HUES6 (cell line): ENCODE measurements around the gene VPS41.

Experiments used
- H3K27ac ChIP-seq: 2 replicates; pipeline ENCODE4 v1.7.0; 2013; ENCODE audit warnings: low read depth, mild to moderate bottlenecking, low read length, inconsistent platforms
- H3K27me3 ChIP-seq: 2 replicates; pipeline ENCODE4 v1.6.1; 2013; ENCODE audit warnings: low read length; ENCODE audit not compliant: control insufficient read depth, insufficient read depth
- H3K36me3 ChIP-seq: 2 replicates; pipeline ENCODE4 v1.6.1; 2013; ENCODE audit warnings: low read length; ENCODE audit not compliant: control insufficient read depth, insufficient read depth
- H3K4me1 ChIP-seq: 2 replicates; pipeline ENCODE4 v1.6.1; 2013; ENCODE audit warnings: low read length; ENCODE audit not compliant: control insufficient read depth, insufficient read depth
- H3K4me3 ChIP-seq: 2 replicates; pipeline ENCODE4 v1.5.1; 2013; ENCODE audit warnings: low read depth, low read length
- H3K9ac ChIP-seq: one replicate; pipeline ENCODE4 v1.6.1; 2013; ENCODE audit warnings: mild to moderate bottlenecking, low read length
- H3K9me3 ChIP-seq: 2 replicates; pipeline ENCODE4 v1.6.1; 2013; ENCODE audit warnings: low read depth, low read length; ENCODE audit not compliant: control insufficient read depth, insufficient read depth

The VPS41 gene

DNA sequence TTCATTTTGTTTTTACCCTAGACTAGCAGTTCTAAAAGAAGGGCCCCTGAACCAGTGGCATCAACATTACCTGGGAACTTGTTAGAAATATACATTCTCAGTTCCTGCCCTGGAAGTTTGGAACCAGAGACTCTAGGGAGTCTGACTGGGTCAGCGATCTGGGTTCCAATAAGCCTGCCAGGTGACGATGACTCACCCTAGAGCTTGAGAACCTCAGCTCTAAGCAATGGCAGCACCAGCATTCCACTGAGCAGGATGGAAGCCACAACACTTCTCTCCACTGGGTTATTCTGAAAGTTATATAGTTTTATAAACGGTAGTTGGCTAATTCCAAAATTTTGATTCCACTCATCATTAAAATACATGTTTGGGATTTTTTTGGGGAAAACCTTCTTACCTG, 180.8 kb downstream of the VPS41 start:
- Histone ChIP-seq H3K4me3 (no peak overlapping the region), H3K9ac (no peak overlapping the region), H3K4me1 (no peaks in the 10 kb centered on the region; the same call in 1 of the 2 replicates), H3K27me3 (no peaks in the 10 kb centered on the region), H3K36me3 (peaks cover 10% of the 10 kb centered on the region), H3K9me3 (no peaks in the 10 kb centered on the region), H3K27ac (peak overlapping the region; percentile 20; the same call in 1 of the 2 replicates)

DNA sequence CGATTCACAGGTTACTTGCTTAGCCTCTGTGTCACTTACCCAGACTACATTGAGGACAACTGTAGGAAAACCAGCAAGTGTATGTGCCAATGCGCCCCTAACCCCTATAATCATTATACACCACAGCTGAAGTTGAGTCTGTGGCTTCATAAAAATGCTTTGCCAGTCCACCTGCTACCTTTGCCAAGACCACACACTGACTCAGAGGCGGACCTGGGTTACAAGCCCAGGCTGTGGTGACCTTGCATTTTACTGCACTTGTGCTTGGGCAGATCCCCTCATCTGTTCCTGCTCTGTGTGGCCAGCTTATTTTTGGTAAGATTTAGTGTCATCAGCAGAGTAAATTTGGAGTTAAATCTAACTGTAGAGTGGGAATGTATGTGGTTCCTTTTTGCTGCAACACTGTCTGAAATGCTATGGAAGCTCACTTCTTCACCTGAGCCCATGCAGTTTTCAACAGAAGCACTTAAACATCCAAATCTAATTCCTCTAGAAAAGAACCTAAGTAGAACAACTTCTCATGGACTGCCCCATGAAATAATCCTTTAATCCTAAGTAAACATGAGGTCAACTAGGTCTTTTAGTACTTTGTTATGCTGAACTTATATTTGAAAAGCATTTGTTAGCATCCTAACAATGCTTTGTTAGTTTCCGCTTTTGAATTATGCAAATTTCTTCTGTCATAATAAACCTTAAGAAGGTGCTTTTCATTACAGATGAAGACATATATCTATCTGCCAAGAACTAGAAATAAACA, 181.6 kb downstream of the VPS41 start:
- Histone ChIP-seq H3K9ac (no peak overlapping the region), H3K4me1 (no peaks in the 10 kb centered on the region; the same call in 1 of the 2 replicates), H3K36me3 (peaks cover 10% of the 10 kb centered on the region), H3K4me3 (no peak overlapping the region), H3K27me3 (no peaks in the 10 kb centered on the region), H3K9me3 (no peaks in the 10 kb centered on the region), H3K27ac (no peak overlapping the region)

DNA sequence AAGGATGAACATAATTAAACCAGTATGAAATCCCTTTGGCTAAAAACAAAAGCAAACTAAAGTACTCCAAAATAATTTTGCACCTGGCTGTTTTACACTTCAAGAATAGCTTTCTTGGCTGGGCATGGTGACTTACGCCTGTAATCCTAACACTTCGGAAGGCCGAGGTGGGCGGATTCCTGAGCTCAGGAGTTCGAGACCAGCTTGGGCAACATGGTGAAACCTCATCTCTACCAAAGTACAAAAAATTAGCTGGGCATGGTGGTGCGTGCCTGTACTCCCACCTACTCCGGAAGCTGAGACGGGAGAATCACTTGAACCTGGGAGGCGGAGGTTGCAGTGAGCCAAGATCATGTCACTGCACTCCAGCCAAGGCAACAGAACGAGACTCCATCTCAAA, 185.7 kb downstream of the VPS41 start:
- no peak overlapping the region for H3K9ac ChIP-seq
- no peak overlapping the region for H3K4me3 ChIP-seq
- no peak overlapping the region for H3K27ac ChIP-seq
- H3K36me3 ChIP-seq: peaks cover 10% of the 10 kb centered on the region
- no peaks in the 10 kb centered on the region; the same call in 1 of the 2 replicates for H3K4me1 ChIP-seq
- H3K9me3 ChIP-seq: no peaks in the 10 kb centered on the region
- no peaks in the 10 kb centered on the region for H3K27me3 ChIP-seq

DNA sequence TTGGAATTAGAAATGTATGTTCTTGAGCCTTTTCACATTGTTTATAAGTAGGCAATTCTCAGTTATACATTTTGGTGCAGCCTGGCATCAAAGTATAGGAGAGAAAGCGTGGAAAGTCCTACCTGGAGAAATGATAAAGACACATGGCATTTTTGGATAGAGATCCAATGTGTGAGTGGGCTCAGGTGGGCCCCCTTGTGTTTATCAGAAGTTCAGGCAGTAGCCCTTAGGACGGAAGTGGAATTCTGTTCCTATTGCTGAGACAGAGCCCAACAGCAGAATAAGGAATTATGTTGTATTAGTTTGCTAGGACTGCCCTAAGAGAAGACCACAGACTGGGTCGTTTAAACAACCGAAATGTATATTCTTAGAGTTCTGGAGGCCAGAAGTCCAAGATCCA, 192.6 kb downstream of the VPS41 start:
- H3K27ac ChIP-seq: no peak overlapping the region
- no peaks in the 10 kb centered on the region for H3K36me3 ChIP-seq
- H3K4me1 ChIP-seq: no peaks in the 10 kb centered on the region
- H3K4me3 ChIP-seq: no peak overlapping the region
- no peak overlapping the region for H3K9ac ChIP-seq
- no peaks in the 10 kb centered on the region for H3K9me3 ChIP-seq
- no peaks in the 10 kb centered on the region for H3K27me3 ChIP-seq

DNA sequence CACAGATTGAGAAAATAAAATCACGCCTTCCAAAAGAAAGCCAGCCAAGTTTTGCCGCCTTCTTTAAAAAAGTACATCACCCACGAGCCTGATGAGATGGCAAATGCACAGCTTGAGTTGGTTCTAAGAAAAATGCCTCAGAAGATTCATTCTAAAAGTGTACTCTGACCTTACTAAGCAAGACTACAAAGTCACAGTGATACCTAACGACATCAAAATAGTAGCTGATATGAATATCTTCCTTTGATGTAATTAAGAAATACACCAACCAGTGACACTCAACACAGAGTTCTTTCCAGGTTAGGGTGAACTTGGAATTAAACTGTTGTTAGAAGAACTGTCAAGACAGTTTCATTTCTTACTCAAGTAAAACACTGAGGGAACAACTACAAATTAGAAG, 199.9 kb downstream of the VPS41 start:
- Histone ChIP-seq H3K36me3 (no peaks in the 10 kb centered on the region), H3K27ac (no peak overlapping the region), H3K27me3 (no peaks in the 10 kb centered on the region), H3K4me1 (no peaks in the 10 kb centered on the region), H3K9ac (no peak overlapping the region), H3K4me3 (no peak overlapping the region), H3K9me3 (no peaks in the 10 kb centered on the region)

DNA sequence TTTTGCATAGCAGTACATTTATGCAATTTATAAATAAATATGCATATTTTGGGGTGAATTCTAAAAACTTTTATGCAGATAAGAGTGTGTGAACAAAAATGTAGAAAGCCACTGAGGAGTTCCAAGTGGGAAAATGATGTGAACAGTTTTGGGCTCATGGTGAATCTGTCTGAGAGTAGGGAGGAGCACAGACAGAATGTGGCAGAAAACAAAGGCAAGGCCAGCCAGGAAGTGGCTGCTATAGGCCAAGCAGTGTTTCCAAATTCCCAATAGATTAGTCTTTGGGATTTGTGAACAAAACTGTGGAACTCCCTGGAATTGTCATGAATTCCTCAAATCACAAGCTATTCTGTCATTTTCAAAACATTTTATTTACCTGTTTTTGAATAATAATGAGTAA, 204.2 kb downstream of the VPS41 start:
- Histone ChIP-seq H3K27me3 (no peaks in the 10 kb centered on the region), H3K4me1 (no peaks in the 10 kb centered on the region), H3K36me3 (no peaks in the 10 kb centered on the region), H3K27ac (no peak overlapping the region), H3K4me3 (no peak overlapping the region), H3K9me3 (no peaks in the 10 kb centered on the region), H3K9ac (no peak overlapping the region)

DNA sequence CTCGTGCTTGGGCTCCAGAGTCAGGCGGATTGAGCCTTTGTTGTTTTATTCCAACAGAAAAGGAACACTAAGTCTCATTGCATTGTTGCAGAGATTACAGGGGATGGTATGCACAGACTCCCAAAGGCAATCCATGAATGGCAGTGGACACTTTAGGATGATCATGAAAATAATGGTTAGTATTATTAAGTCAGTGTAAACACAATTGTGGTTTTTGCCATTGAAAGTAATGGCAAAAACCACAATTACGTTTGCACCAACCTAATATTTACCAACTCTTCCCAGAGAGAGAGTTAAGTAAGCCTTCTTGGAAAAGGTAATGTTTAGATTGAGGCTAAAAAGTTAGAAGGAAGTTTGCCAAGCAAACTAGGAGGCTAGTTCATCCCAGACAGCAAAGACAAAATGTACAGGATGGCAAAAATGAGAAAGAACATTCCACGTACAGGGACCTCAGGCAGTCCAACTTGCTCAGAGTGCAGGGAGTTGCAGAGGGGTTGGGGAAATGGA, 204.9 kb downstream of the VPS41 start:
- H3K4me1 ChIP-seq: no peaks in the 10 kb centered on the region
- no peak overlapping the region for H3K4me3 ChIP-seq
- H3K9me3 ChIP-seq: no peaks in the 10 kb centered on the region
- no peaks in the 10 kb centered on the region for H3K36me3 ChIP-seq
- no peaks in the 10 kb centered on the region for H3K27me3 ChIP-seq
- H3K9ac ChIP-seq: no peak overlapping the region
- H3K27ac ChIP-seq: no peak overlapping the region

DNA sequence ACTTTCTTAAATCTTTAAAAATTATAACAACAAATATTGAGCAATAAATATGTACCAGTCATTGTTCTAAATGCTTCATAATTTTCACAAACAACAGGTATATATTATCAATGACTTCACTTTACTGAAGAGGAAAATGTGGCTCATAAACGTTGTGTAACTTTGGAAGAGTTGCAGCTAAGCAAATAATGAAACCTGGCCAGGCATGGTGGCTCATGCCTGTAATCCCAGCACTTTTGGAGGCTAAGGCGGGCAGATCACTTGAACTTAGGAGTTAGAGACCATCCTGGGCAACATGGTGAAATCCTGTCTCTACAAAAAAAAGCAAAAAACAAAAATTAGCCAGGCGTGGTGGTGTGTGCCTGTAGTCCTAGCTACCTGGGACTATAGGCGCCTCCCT, 205.9 kb downstream of the VPS41 start:
- no peaks in the 10 kb centered on the region for H3K36me3 ChIP-seq
- no peaks in the 10 kb centered on the region for H3K27me3 ChIP-seq
- no peak overlapping the region for H3K4me3 ChIP-seq
- no peak overlapping the region for H3K9ac ChIP-seq
- H3K4me1 ChIP-seq: no peaks in the 10 kb centered on the region
- H3K9me3 ChIP-seq: no peaks in the 10 kb centered on the region
- no peak overlapping the region for H3K27ac ChIP-seq

DNA sequence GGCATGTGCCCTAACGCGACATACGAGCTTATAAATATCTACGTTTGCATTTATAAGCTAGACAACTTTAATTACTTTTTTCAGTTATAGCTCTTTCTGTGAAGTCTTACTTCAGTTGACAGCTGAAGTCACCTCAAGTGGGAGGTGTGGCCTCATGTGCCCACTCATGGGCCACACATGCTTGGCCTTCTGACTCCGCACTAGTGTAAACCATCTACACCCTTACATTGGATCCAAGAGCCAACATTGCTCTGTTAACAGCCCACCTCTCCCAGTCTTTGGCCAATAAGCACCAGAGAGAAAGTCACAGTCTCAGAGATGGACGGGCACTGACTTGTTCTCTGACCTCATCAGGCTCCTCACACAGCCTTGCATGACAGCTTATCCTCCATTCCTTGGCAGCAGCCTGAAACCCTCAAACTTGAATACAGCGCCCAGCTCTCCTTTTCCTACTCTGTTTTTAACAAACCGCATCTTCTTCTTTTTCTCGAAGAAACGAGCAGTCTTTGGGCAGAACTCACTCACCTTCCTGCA, 206.9 kb downstream of the VPS41 start:
- no peak overlapping the region for H3K9ac ChIP-seq
- no peaks in the 10 kb centered on the region for H3K4me1 ChIP-seq
- no peak overlapping the region for H3K27ac ChIP-seq
- no peaks in the 10 kb centered on the region for H3K9me3 ChIP-seq
- no peak overlapping the region for H3K4me3 ChIP-seq
- H3K27me3 ChIP-seq: no peaks in the 10 kb centered on the region
- no peaks in the 10 kb centered on the region for H3K36me3 ChIP-seq

DNA sequence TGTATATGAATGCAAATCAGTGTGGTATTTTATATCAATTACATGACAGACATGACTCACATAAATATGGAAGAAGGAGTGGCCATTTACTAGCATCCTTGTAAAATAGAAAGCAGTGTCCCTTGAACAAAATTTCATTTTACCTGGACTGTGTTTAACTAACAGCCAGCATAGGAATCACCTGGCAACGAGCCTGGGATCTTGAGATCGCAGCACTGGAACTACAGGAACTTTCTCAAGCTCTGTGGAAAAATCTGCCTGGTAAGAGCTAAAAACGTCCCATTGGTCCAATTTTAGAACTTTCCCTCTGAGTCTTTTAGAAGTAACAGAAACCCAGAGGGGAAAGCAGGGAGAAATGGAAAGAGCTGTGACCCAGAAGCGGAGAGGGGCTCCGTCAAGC, 208.9 kb downstream of the VPS41 start:
- Histone ChIP-seq H3K9ac (no peak overlapping the region), H3K4me1 (no peaks in the 10 kb centered on the region), H3K27me3 (no peaks in the 10 kb centered on the region), H3K27ac (no peak overlapping the region), H3K4me3 (no peak overlapping the region), H3K9me3 (no peaks in the 10 kb centered on the region), H3K36me3 (no peaks in the 10 kb centered on the region)

DNA sequence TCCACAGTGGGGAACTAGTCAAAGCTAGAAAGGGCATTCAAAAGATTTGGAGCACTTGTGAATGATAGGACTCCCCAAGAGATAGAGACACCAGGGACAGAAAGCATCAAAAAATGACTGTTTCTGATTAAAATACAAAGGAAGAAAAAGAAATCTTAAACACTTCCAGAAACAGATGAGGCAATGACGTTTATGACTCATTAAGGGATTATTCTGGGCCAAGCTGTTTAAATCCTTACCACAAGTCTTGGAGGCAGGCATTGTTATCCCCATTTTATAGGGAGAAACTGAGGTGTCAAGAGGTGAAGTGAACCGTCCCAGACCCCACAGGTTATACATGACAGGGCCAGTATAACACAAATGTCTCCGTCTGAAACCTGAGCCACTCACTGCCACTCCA, 209.5 kb downstream of the VPS41 start:
- no peaks in the 10 kb centered on the region for H3K9me3 ChIP-seq
- no peaks in the 10 kb centered on the region for H3K27me3 ChIP-seq
- H3K36me3 ChIP-seq: no peaks in the 10 kb centered on the region
- no peak overlapping the region for H3K9ac ChIP-seq
- no peak overlapping the region for H3K27ac ChIP-seq
- no peaks in the 10 kb centered on the region for H3K4me1 ChIP-seq
- no peak overlapping the region for H3K4me3 ChIP-seq
